Stomach smooth muscle (tissue), 2 donors: ENCODE measurements around the gene PAPPA2.

Source experiments
- H3K27ac ChIP-seq: one replicate; pipeline ENCODE4 v1.7.0; 2013; ENCODE audit warnings: mild to moderate bottlenecking, low read length, inconsistent platforms
- H3K27me3 ChIP-seq, 2 donors: one replicate each; pipeline ENCODE4 v1.7.0; 2013; ENCODE audit warnings: low read length in 2 of 2; ENCODE audit not compliant: insufficient read depth in 2 of 2, control insufficient read depth in 1 of 2
- H3K36me3 ChIP-seq, 2 donors: one replicate each; pipeline ENCODE4 v1.7.0; 2013; ENCODE audit warnings: low read length in 2 of 2; ENCODE audit not compliant: control insufficient read depth in 2 of 2, insufficient read depth in 2 of 2
- H3K4me1 ChIP-seq: one replicate; pipeline ENCODE4 v1.7.0; 2013; ENCODE audit warnings: low read length; ENCODE audit not compliant: control insufficient read depth, insufficient read depth
- H3K4me3 ChIP-seq, 2 donors: one replicate each; pipeline ENCODE4 v1.7.0; 2013; ENCODE audit warnings: low read length in 2 of 2
- H3K9ac ChIP-seq, 2 donors: one replicate each; pipeline ENCODE4 v1.7.0; 2013; ENCODE audit warnings: low read length in 2 of 2, mild to moderate bottlenecking in 1 of 2
- H3K9me3 ChIP-seq, 2 donors: one replicate each; pipeline ENCODE4 v1.7.0; 2013; ENCODE audit warnings: low read length in 2 of 2; ENCODE audit not compliant: control insufficient read depth in 2 of 2
- donor health status: healthy.
- donor health status: Pancreatic carcinoma.

Gene PAPPA2

GRCh38 chr1:176531921-176532897, 69.2 kb downstream of the PAPPA2 start:
- Histone ChIP-seq H3K36me3 (no peaks in the 10 kb centered on the region), H3K4me1 (no peaks in the 10 kb centered on the region), H3K27me3 (no peaks in the 10 kb centered on the region), H3K9me3 (no peaks in the 10 kb centered on the region), H3K4me3 (no peak overlapping the region), H3K27ac (no peak overlapping the region), H3K9ac (no peak overlapping the region)

DNA sequence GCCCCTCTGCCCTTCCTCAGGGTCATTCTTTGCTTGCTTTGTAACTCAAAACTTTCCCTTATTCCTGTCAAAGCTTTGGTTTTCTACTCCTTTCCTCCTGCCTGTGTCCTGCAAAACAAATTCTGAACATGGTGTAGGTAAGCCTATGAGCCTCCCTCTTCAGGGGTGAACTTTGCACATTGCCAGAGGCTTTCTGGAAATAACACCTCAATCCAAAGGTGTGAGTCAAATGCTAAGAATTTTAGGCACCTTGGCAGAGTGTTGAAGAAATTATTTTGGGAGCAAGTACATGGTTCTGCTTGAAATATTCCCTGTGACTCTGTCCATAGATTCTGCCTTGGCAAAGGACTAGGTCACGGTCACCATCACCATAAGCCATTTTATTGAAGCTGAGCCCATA, 70.0 kb downstream of the PAPPA2 start:
- no peaks in the 10 kb centered on the region for H3K36me3 ChIP-seq
- H3K4me3 ChIP-seq = no peak overlapping the region
- H3K9me3 ChIP-seq = no peaks in the 10 kb centered on the region
- H3K27me3 ChIP-seq = no peaks in the 10 kb centered on the region
- H3K9ac ChIP-seq = no peak overlapping the region
- no peak overlapping the region for H3K27ac ChIP-seq
- H3K4me1 ChIP-seq = no peaks in the 10 kb centered on the region

- Histone ChIP-seq H3K27me3 (no peaks in the 10 kb centered on the region), H3K4me1 (no peaks in the 10 kb centered on the region), H3K9ac (no peak overlapping the region), H3K4me3 (no peak overlapping the region), H3K27ac (no peak overlapping the region), H3K9me3 (no peaks in the 10 kb centered on the region), H3K36me3 (no peaks in the 10 kb centered on the region)
Measured at GRCh38 chr1:176536588-176536987, 73.6 kb downstream of the PAPPA2 start.

DNA sequence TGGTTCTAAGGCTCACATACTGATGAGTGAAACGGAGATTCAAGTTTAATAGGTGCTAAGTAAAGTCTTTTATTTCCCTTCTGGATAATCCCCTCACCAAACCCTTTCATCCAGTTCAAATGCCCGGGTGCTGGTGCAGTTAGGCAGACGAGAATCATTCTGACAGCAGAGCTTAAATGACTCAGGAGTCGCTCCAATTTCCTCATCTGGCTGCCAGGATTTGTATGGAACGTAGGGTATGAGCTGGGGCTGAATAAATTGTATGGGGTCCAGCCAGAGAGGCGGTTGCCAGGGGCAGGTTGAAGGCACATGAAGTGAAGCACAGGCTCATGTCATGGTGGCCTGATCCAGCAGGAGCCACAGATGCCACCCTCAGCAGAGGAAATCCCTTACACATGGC, 76.0 kb downstream of the PAPPA2 start:
- Histone ChIP-seq H3K9me3 (peaks cover 0 to 4% of the 10 kb centered on the region in 2 donors), H3K4me3 (no peak overlapping the region), H3K36me3 (no peaks in the 10 kb centered on the region), H3K9ac (no peak overlapping the region), H3K27ac (no peak overlapping the region), H3K4me1 (no peaks in the 10 kb centered on the region), H3K27me3 (no peaks in the 10 kb centered on the region)

DNA sequence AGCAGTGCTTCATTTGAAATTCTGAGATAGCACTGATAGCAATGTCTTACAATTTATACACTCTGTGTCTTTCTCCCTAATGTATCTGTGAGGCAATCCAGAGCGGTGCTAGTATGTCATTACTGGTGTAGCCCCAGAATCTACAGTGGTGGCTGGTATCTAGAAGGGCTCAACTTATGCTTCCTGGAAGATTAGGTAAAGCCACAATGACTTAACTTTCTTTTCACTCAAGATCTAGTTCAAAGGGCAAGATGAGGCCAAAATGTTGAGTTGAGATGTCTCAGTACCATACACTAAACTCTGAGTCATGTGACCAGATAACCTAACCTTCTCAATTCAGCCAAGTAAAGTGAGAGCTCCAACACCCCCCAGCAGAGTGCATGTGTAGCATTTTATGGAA, 77.5 kb downstream of the PAPPA2 start:
- Histone ChIP-seq H3K27ac (no peak overlapping the region), H3K36me3 (no peaks in the 10 kb centered on the region), H3K9me3 (peaks cover 0 to 4% of the 10 kb centered on the region in 2 donors), H3K9ac (no peak overlapping the region), H3K4me3 (no peak overlapping the region), H3K4me1 (no peaks in the 10 kb centered on the region), H3K27me3 (no peaks in the 10 kb centered on the region)

- no peaks in the 10 kb centered on the region for H3K4me1 ChIP-seq
- H3K4me3 ChIP-seq = no peak overlapping the region
- no peak overlapping the region for H3K27ac ChIP-seq
- H3K9ac ChIP-seq = no peak overlapping the region
- no peaks in the 10 kb centered on the region for H3K36me3 ChIP-seq
- no peaks in the 10 kb centered on the region for H3K27me3 ChIP-seq
- peaks cover 0 to 4% of the 10 kb centered on the region in 2 donors for H3K9me3 ChIP-seq
Measured at GRCh38 chr1:176541663-176542062, 78.7 kb downstream of the PAPPA2 start.

DNA sequence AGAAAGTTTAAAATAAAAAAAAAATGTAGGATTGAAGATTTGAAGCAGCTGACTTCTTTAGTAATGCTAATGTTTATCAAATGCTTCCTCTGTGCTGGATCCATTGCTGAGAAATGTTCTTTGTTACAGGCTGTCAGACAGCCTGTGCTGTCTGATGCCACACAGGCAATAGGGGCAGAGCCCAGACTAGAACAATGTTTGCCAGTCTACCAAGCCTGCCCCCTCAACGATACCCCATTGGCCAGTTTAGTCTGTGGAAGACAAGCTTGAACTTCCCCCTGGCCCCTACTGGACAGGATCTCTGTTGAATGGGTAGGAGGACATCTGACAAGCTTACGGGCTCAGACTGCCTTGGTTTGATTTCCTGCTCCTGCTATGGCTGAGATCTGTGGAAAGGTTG, 79.4 kb downstream of the PAPPA2 start:
- no peaks in the 10 kb centered on the region for H3K4me1 ChIP-seq
- H3K36me3 ChIP-seq = no peaks in the 10 kb centered on the region
- H3K9me3 ChIP-seq = peaks cover 0 to 4% of the 10 kb centered on the region in 2 donors
- H3K9ac ChIP-seq = no peak overlapping the region
- peaks cover 0 to 2% of the 10 kb centered on the region in 2 donors for H3K27me3 ChIP-seq
- H3K27ac ChIP-seq = no peak overlapping the region
- H3K4me3 ChIP-seq = no peak overlapping the region

GRCh38 chr1:176543360-176544129, 80.6 kb downstream of the PAPPA2 start:
- Histone ChIP-seq H3K9me3 (peaks cover 0 to 4% of the 10 kb centered on the region in 2 donors), H3K4me1 (no peaks in the 10 kb centered on the region), H3K4me3 (no peak overlapping the region), H3K36me3 (no peaks in the 10 kb centered on the region), H3K9ac (no peak overlapping the region), H3K27me3 (peaks cover 0 to 2% of the 10 kb centered on the region in 2 donors), H3K27ac (no peak overlapping the region)

- Histone ChIP-seq H3K9me3 (peaks cover 0 to 4% of the 10 kb centered on the region in 2 donors), H3K36me3 (no peaks in the 10 kb centered on the region), H3K9ac (no peak overlapping the region), H3K4me3 (no peak overlapping the region), H3K27ac (no peak overlapping the region), H3K4me1 (no peaks in the 10 kb centered on the region), H3K27me3 (peaks cover 0 to 2% of the 10 kb centered on the region in 2 donors)
Measured at GRCh38 chr1:176545034-176545639, 82.2 kb downstream of the PAPPA2 start.

- Histone ChIP-seq H3K27ac (no peak overlapping the region), H3K9me3 (peaks cover 0 to 4% of the 10 kb centered on the region in 2 donors), H3K4me1 (no peaks in the 10 kb centered on the region)
Measured at GRCh38 chr1:176546825-176547224, 83.8 kb downstream of the PAPPA2 start.

More at GRCh38 chr1:176546825-176547224, 83.8 kb downstream of the PAPPA2 start:
- Histone ChIP-seq H3K9ac (no peak overlapping the region), H3K4me3 (no peak overlapping the region), H3K36me3 (no peaks in the 10 kb centered on the region), H3K27me3 (peaks cover 0 to 5% of the 10 kb centered on the region in 2 donors)
